DND-41 (cell line): ENCODE measurements around the gene PRSS38.

Experiments
- CTCF ChIP-seq: IDR thresholded peaks from 2 replicates; pipeline ENCODE4 v1.5.1; 2012; ENCODE audit warnings: borderline replicate concordance, low read length, moderate library complexity, mild to moderate bottlenecking; ENCODE audit not compliant: poor library complexity, severe bottlenecking; ENCODE audit errors: extremely low read depth
- EZH2 ChIP-seq: IDR thresholded peaks from 3 replicates; pipeline ENCODE4 v1.6.1; 2012; ENCODE audit warnings: borderline replicate concordance, low read depth, mild to moderate bottlenecking, moderate library complexity, low read length, inconsistent platforms; ENCODE audit not compliant: severe bottlenecking

- TF ChIP-seq CTCF: no peak
- TF ChIP-seq EZH2: no peak
Measured at GRCh38 chr1:227886993-227887696, 71.7 kb downstream of the PRSS38 start.
